NCI-H146 (cell line): ENCODE results near the gene NAT9.

Source experiments
- DNase-seq: peaks from one replicate; lab custom pipeline; 2025; lab: John Stamatoyannopoulos, UW

NAT9 gene

GRCh38 chr17:74744714-74745547 lies 31.2 kb downstream of the NAT9 start:
- peak; percentile 44 for DNase-seq

DNA sequence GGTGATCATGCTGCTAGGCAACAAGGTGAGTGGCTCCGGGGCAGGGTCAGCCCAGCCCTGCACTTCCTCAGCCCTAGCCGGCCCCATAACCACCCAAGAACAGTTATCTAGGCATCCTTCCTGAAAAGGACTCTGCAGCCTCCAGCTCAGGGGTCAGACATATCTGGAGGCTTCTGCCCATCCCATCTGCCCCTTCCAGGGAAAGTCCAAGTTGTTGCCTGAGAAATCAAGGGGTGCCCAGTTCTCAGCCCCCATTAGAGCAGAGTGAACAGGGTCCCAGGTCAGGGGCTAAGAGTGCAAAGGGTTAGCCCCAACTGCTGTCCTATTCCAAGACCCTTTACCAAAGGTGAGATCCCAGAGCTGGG lies 31.8 kb downstream of the NAT9 start:
- no peak for DNase-seq

DNA sequence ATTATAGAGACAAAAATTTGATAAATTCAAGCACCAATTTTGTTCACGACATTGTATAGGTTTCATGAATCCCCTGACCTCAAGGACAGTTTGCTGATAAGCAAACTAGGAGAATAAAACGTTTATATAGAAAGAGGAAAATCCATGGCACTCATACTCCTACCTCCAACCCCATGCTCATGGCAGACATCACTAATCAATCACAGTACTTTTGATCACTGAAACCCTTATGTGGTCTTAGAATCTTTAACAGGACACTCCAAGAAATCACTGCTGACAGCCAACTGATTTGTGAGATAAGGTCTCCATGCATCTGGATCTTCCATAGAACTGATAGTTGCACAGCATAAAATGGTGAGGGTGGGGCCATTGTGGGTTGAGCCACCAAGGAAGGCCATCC lies 32.4 kb downstream of the NAT9 start:
- no peak for DNase-seq

DNA sequence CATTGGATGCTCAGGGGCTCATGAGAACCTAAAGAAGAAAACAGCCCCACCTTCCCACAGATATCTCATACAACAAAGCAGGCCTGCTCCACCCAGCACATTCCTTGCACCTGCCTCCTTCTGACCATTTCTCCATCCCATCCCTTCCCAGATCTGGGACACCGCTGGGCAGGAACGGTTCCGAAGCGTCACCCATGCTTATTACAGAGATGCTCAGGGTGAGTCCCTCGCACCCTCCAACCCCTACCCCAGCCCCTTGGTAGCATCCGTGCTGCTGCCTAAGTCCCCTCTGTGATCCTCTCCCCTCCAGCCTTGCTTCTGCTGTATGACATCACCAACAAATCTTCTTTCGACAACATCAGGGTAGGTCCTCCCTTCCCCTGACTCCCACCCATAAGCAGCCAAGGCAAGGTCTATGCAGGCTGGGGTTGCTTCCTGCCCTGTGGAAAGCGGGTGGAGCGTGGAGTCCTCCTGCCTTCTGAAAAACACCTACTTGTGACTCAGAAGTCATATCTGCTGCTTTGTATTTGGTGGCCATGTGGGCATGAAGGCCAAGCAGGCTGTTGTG lies 33.1 kb downstream of the NAT9 start:
- no peak for DNase-seq

DNA sequence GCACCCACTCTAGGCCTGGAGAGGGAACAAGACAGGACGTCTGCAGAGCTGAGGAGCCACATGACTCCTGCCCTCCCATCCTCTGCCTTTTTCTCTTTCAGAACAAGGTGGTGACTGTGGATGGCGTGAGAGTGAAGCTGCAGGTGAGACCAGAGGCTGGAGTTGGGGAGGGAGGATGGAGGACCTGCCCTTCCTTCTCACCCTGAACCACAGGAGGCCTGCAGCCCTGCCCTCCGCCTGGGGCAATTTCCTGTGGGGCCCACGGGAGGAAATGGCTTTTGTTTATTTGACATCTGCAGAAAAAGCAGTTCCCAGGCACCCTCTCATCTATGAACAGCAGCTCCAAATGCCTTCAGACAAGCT lies 34.0 kb downstream of the NAT9 start:
- DNase-seq: peak; percentile 89

GRCh38 chr17:74740641-74741387 lies 35.3 kb downstream of the NAT9 start:
- DNase-seq: no peak

DNA sequence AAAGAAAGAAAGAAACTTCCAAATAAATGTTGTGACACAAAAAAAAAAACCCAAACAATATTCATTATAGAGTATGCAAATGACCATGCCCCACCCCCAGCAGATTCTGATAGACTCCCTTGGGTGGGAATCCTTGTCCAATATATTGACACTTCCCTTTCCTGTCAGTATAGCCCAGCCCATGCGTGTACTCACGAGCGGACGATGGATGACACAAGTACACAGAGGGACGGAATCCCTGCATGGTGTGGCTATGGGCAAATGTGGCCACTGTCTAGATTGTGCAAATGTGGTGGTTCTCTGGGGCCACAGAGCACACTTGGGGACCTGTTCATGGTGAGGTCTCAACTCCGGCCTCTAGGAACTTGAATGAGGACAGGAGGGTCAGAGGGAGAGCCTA lies 36.0 kb downstream of the NAT9 start:
- DNase-seq: no peak

GRCh38 chr17:74739227-74739831 lies 36.8 kb downstream of the NAT9 start:
- DNase-seq: no peak

- DNase-seq: peak; percentile 58
Observed at GRCh38 chr17:74738051-74738996, 37.8 kb downstream of the NAT9 start.

DNA sequence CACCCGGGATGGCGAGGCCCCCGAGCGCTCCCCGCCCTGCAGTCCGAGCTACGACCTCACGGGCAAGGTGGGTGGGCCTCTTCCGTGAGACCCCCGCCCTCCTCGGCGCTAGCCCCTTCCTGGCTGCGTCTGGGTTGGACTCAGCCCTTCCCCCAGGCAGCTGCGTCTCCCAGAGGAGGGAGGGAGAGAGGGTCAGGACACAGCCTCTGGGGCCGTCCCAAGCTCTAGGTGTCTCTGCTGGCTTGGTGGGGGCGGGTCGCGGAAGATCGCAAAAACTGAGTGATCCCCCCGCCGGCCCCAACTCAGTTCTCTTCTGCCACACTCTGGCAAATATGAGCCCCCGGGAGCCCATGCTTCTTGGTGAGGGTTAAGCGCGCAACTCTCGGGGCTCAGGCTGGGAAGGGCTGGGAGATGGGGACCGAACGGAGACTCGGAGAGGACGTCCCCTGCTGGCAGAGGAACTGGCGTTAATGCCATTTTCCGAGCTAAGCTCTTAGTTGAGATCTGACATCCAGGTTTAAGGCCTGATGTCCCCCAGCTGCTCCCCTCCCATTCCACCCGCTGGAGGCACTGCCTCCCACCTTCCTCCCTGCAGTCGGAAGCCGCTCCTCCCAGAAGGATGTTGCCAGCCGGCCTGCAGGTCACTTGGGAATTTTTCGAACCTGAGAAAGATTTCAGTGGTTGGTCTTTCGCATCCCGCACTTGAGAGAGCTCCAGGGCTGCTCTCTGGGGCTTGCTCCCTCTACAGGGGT lies 38.7 kb downstream of the NAT9 start:
- no peak for DNase-seq

DNA sequence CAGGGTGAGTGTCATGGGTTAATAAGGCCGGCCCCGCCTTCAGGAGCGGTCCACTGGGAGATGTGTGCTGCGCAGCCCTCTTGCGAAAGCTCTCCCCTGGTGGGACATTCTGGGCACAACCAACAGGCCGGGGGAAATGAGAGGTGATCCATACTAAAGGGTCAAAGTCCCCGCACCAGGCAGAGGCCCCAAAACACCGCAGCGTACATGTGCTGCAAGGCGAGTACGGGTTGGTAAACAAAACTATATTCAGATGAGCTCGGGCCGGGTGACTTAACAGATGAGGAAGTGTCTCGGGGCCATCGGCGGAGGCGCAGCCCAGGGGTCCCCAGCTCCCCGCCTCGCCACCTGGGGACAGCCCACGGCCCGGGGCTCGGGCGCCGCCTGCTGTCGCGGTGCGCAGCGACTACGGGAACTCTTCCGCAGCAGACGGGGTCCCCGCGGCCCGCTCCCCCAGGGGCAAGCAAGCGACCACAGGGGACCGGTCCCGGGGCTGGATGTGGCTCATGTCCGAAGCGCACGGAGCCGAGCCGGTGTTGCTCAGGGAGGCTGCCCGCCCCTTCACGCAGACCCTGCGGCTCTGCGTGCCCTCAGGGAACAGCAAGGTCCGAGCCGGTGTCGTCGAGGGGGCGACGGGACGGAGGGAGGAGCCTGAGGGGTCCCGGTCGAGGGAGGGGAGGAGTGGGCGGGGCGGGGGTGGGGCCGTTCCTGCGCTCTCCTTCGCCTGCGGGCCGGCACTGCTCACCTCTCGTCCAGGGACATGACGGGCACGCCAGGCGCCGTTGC lies 39.4 kb downstream of the NAT9 start, which contains the start of gene RAB37:
RAB37 (plus strand) TSS at position 744 of the 786 bp plus-strand sequence; CDS start at position 761, 17 bp downstream.
- no peak for DNase-seq

GRCh38 chr17:74734256-74734655 lies 41.9 kb downstream of the NAT9 start:
- DNase-seq: no peak

GRCh38 chr17:74733365-74734122 lies 42.6 kb downstream of the NAT9 start:
- no peak for DNase-seq

- DNase-seq: no peak
Observed at GRCh38 chr17:74732042-74732867, 43.9 kb downstream of the NAT9 start.

GRCh38 chr17:74731347-74731605 lies 44.9 kb downstream of the NAT9 start:
- DNase-seq: no peak

DNA sequence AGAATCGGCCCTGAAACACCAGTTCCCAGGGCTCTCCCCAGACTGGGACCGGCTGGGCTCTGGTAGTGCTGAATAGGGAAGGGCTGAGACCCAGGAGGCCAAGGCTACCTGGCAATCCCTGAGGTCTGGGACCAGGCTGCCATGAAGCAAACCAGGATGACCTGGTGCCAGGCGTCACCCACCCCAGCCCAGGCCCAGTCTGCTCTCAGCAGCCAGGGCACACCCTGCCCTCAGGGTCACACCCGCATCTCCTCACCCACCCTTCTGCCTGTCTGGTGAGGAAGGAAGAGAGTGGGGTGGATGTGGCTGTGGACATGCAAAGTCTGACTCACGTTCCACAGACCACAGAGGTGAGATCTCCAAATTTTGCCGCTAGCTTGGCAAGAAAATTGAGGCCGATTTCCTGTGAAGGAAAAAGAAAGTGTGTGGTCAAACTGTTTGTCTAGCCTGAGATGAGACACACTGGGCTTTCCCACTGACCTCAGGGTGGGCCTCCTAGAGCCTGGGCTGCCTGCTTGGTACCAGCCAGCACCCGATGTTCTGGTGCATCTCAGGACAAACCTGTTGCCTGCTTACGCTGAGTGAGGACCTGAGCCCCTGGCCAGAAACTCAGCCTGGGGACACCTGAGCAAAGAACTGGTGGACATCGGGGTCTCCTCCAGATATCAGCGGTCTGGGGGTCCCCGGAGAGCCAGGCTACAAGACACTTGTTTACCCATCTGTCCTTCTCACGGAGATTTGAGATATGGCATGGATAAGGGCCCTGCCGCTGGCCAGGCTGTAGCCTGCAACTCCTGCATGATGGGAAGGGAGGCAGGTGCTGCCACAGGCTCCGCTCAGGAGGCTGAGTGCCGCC lies 45.4 kb downstream of the NAT9 start:
- DNase-seq: no peak

DNA sequence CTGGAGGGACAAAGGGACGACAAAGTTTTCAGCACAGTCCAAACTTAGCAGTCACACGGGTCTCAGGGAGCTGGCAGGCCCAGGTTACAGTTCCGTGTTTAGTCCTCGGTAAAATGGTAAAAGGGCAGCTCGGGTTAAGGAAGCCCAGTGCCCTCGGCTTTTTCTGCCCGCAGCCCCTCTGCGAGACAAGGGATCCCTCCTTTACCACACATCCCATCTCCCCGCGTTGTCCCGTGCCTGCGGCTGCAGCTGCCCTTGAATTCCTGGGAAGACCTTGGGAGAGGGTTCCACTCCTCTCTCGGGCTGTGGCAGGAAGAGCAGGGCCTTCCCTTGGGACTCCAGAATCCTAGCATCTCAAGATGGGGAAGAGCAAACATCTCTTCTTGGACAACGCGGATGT lies 46.3 kb downstream of the NAT9 start:
- no peak for DNase-seq

DNA sequence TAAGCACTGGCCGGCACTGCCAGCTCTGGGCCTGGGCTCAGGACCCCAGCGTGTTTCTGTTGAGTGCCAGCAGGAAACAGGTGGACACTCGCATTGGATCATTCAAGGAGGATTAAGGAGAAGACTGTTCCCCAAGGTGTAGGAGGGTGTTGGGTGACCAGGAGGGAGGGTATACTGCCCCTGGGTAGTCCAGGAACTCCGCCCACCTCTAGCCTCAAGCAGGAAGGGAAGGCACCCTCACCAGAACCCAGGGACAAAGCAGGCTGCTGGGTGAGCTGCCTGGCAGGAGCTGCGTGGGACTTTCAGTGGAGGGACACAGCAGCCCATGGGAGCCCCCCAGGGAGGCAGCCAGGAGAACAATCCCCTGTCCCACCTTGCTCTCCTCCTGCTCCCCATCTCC lies 46.8 kb downstream of the NAT9 start:
- no peak for DNase-seq
